Thyroid gland (tissue), 4 donors: ENCODE measurements around the gene PIGS. TPM values are rescaled to one million over a fixed set of nuclear protein-coding genes. Genes with fewer than 3 reads are reported as not detected.

Experiments
- DNase-seq, 2 donors: peaks; one replicate each; pipeline ENCODE4 v3.0.0-alpha.2; 2019
- H3K27ac ChIP-seq, 3 donors: fragments of 200-600 bp; sonication (generic); 1 replicate in 2 of 3; 2 replicates in 1 of 3; pipeline ENCODE4 v1.5.1; 2016 to 2019; ENCODE audit warnings: mild to moderate bottlenecking in 1 of 3, moderate library complexity in 1 of 3
- H3K27me3 ChIP-seq: fragments of 200-600 bp; sonication (generic); one replicate; pipeline ENCODE4 v1.5.1; 2019
- H3K36me3 ChIP-seq, 2 donors: fragments of 200-600 bp; sonication (generic); one replicate each; pipeline ENCODE4 v1.5.1; 2016 to 2019
- H3K4me1 ChIP-seq, 2 donors: fragments of 200-600 bp; sonication (generic); one replicate each; pipeline ENCODE4 v1.5.1; 2017 to 2019
- H3K4me3 ChIP-seq, 3 donors: fragments of 200-600 bp; sonication (generic); replicated peaks in 1 of 3; 1 replicate in 2 of 3; 2 replicates in 1 of 3; pipeline ENCODE4 v1.5.1; 2016; ENCODE audit warnings: mild to moderate bottlenecking in 1 of 3
- H3K9me3 ChIP-seq: fragments of 200-600 bp; sonication (generic); one replicate; pipeline ENCODE4 v1.5.1; 2017
- CTCF ChIP-seq, 6 experiments: fragments of 200-600 bp in 3 of 6; fragments of 450-650 bp in 3 of 6; sonication (generic) in 3 of 6; IDR thresholded peaks; one replicate each; pipeline ENCODE4 v1.5.1; 2016 to 2019; ENCODE audit warnings: antibody characterized with exemption in 6 of 6, mild to moderate bottlenecking in 2 of 6, inconsistent platforms in 1 of 6, moderate library complexity in 1 of 6
- POLR2A ChIP-seq, 2 donors: fragments of 450-650 bp; IDR thresholded peaks; one replicate each; pipeline ENCODE4 v1.6.1; 2017; ENCODE audit warnings: antibody characterized with exemption in 2 of 2, mild to moderate bottlenecking in 2 of 2, moderate library complexity in 1 of 2
- WGBS, 2 donors: methylation state at CpG; one replicate each; pipeline ENCODE4 v1.1.5; 2017; 5-methylcytosine and 5-hydroxymethylcytosine counted together
- intact Hi-C: fragments of 100-400 bp; cut with DNase I; formaldehyde crosslinking; loops from one replicate; pipeline ENCODE4 v1.15.1; 2023
- total RNA-seq, 4 donors: library from RNA; depleted of rRNA; stranded (reverse); fragments of >200 nt; gene quantifications; one replicate each; pipeline ENCODE4 v1.2.3, GENCODE V29; 2016

Gene PIGS
- total RNA-seq, 4 donors from 2014 or later = 37.2 to 111 (median 74.7) TPM

GRCh38 chr17:28544402-28545140, 26.8 kb downstream of the PIGS start:
- no peaks in the 10 kb centered on the region for H3K4me1 ChIP-seq
- DNase-seq = no peak
- no peaks in the 10 kb centered on the region for H3K27me3 ChIP-seq
- H3K9me3 ChIP-seq = no peaks in the 10 kb centered on the region
- no peak overlapping the region for H3K27ac ChIP-seq
- no peaks in the 10 kb centered on the region for H3K36me3 ChIP-seq
- intact Hi-C loops = no loop called here
- WGBS, 2 donors = 90 to 94% methylated on average over 4 of the region's 4 CpGs
- TF ChIP-seq POLR2A (IDR thresholded peaks at IDR 0.05) = no peak
- no peak for TF ChIP-seq CTCF (IDR thresholded peaks at IDR 0.05)
- no peak overlapping the region for H3K4me3 ChIP-seq

GRCh38 chr17:28541439-28541838, 29.9 kb downstream of the PIGS start:
- no peaks in the 10 kb centered on the region for H3K36me3 ChIP-seq
- no peak for DNase-seq
- H3K9me3 ChIP-seq = no peaks in the 10 kb centered on the region
- TF ChIP-seq CTCF (IDR thresholded peaks at IDR 0.05) (no peak), POLR2A (IDR thresholded peaks at IDR 0.05) (no peak)
- no peak overlapping the region for H3K4me3 ChIP-seq
- 92 to 94% methylated on average over 4 of the region's 4 CpGs for WGBS, 2 donors
- intact Hi-C loops = no loop called here
- H3K4me1 ChIP-seq = no peaks in the 10 kb centered on the region
- no peaks in the 10 kb centered on the region for H3K27me3 ChIP-seq
- no peak overlapping the region for H3K27ac ChIP-seq

GRCh38 chr17:28540231-28540630, 31.1 kb downstream of the PIGS start:
- DNase-seq = no peak
- Histone ChIP-seq H3K27me3 (no peaks in the 10 kb centered on the region), H3K9me3 (no peaks in the 10 kb centered on the region), H3K4me1 (no peaks in the 10 kb centered on the region), H3K36me3 (no peaks in the 10 kb centered on the region), H3K4me3 (no peak overlapping the region), H3K27ac (no peak overlapping the region)
- 79 to 100% methylated on average over 1 to 4 of the region's 4 CpGs for WGBS, 2 donors
- TF ChIP-seq CTCF (IDR thresholded peaks at IDR 0.05) = no peak
- no peak for TF ChIP-seq POLR2A (IDR thresholded peaks at IDR 0.05)
- intact Hi-C loops = no loop called here

- no peaks in the 10 kb centered on the region for H3K27me3 ChIP-seq
- TF ChIP-seq CTCF (IDR thresholded peaks at IDR 0.05) = no peak
- TF ChIP-seq POLR2A (IDR thresholded peaks at IDR 0.05) = no peak
- no peaks in the 10 kb centered on the region for H3K4me1 ChIP-seq
- H3K9me3 ChIP-seq = no peaks in the 10 kb centered on the region
- WGBS, 2 donors = 91 to 93% methylated on average over 10 to 12 of the region's 14 CpGs
- H3K4me3 ChIP-seq = no peak overlapping the region
- intact Hi-C loops = loop anchor here (2.0 kb wide), 1 partner anchor 44 kb away; no protein-coding TSS in a partner anchor
- H3K27ac ChIP-seq = no peak overlapping the region
- DNase-seq = no peak
- H3K36me3 ChIP-seq = no peaks in the 10 kb centered on the region
Observed at GRCh38 chr17:28538296-28538895, 32.9 kb downstream of the PIGS start.

- H3K36me3 ChIP-seq = no peaks in the 10 kb centered on the region
- TF ChIP-seq CTCF (IDR thresholded peaks at IDR 0.05) = no peak
- TF ChIP-seq POLR2A (IDR thresholded peaks at IDR 0.05) = no peak
- WGBS, 2 donors = 85 to 94% methylated on average over 11 of the region's 12 CpGs
- no peak for DNase-seq
- H3K9me3 ChIP-seq = no peaks in the 10 kb centered on the region
- H3K4me1 ChIP-seq = peaks cover 0 to 7% of the 10 kb centered on the region in 2 donors
- no peak overlapping the region for H3K27ac ChIP-seq
- H3K27me3 ChIP-seq = no peaks in the 10 kb centered on the region
- no peak overlapping the region for H3K4me3 ChIP-seq
- intact Hi-C loops = no loop called here
Observed at GRCh38 chr17:28537219-28537610, 34.1 kb downstream of the PIGS start.
